ENCODE results near the gene CALN1. TPM values are rescaled to one million over a fixed set of nuclear protein-coding genes. Genes with fewer than 3 reads are reported as not detected.

Gene CALN1
- total and polyA plus RNA-seq, 2 of the 8 experiments (the other 6 are each of a cell fraction or from before 2014, with no cell fraction given), result 6.4 to 15.2 TPM

DNA sequence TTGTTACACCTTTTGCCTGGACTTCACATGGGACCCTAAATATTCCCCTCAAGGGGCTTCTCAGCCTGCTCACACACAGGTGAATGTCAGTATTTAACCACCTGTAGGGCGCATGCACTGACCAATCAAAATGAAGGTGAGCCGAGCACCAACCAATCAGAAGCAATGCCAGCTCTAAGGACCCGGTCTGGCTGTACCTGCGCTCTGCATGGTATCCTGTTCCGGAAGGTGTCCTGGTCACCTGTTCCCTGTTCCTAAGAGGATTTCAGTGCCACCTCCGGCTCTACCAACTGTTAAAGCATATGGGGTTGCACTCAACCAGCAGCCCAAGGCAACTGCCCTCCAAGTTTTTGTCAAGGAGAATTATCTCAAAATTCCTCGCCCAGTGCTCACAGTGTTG lies 18.4 kb upstream of the CALN1 start:
- Histone ChIP-seq H3K56ac (replicated peaks; ENCODE audit: insufficient read length, low read depth, low read length) (no peak overlapping the region), H4K20me1 (replicated peaks in 1 of 2; ENCODE audit: control insufficient read depth in 1 of 2, insufficient read depth in 2 of 2, low read length in 2 of 2) (no peaks in the 10 kb centered on the region), H3K9ac (replicated peaks in 1 of 4; ENCODE audit: extremely low read depth in 1 of 4, low read depth in 3 of 4, low read length in 3 of 4) (no peak overlapping the region), H2BK20ac (ENCODE audit: low read length) (no peak overlapping the region), H3K4me2 (ENCODE audit: insufficient read depth in 1 of 2, low read depth in 2 of 2, low read length in 2 of 2) (0 out of 4 replicates have a peak overlapping the region, but pooled peaks of 1 of the 2 experiments have one; percentile 28), H3K27ac (ENCODE audit: low read depth, low read length) (no peak overlapping the region), H3K27me3 (replicated peaks in 1 of 4; ENCODE audit: control insufficient read depth in 3 of 4, extremely low read depth in 1 of 4, insufficient read depth in 3 of 4, low read length in 3 of 4) (peaks cover 0 to 3% (median 0%) of the 10 kb centered on the region in 4 experiments; a peak in 1 of 7 replicates), H4K5ac (ENCODE audit: insufficient read length, low read depth, low read length) (no peak overlapping the region), H3K18ac (ENCODE audit: extremely low read depth, low read length) (no peak overlapping the region), H3K23me2 (ENCODE audit: low read depth, low read length) (no peaks in the 10 kb centered on the region), H2AFZ (ENCODE audit: low read length) (peak overlapping the region; percentile 78), H2BK5ac (ENCODE audit: low read depth, low read length) (no peak overlapping the region), H3K4me3 (ENCODE audit: extremely low read depth in 1 of 4, insufficient read depth in 2 of 4, low read depth in 3 of 4, low read length in 4 of 4) (no peak overlapping the region), H4K91ac (replicated peaks; ENCODE audit: insufficient read length, low read length) (no peak overlapping the region), H2AK5ac (ENCODE audit: low read depth, low read length) (no peak overlapping the region), H4K8ac (ENCODE audit: extremely low read depth, insufficient read depth, low read length) (no peak overlapping the region), H3K4me1 (replicated peaks in 1 of 4; ENCODE audit: control insufficient read depth in 3 of 4, insufficient read depth in 4 of 4, low read length in 3 of 4) (no peaks in the 10 kb centered on the region), H2BK12ac (ENCODE audit: low read depth, low read length) (no peak overlapping the region), H3K4ac (replicated peaks; ENCODE audit: insufficient read length, low read depth, low read length) (no peak overlapping the region), H3K36me3 (ENCODE audit: control insufficient read depth in 2 of 4, insufficient read depth in 4 of 4, low read length in 3 of 4) (no peaks in the 10 kb centered on the region), H2BK15ac (ENCODE audit: low read length) (no peak overlapping the region), H3K9me3 (ENCODE audit: insufficient read depth in 2 of 2, low read depth in 1 of 2, low read length in 1 of 2) (no peaks in the 10 kb centered on the region), H2BK120ac (replicated peaks; ENCODE audit: low read depth, low read length) (no peak overlapping the region), H3K79me1 (ENCODE audit: low read depth, low read length) (no peaks in the 10 kb centered on the region), H3K14ac (ENCODE audit: insufficient read length) (no peak overlapping the region), H3K79me2 (ENCODE audit: control insufficient read depth in 1 of 2, insufficient read depth in 2 of 2, low read length in 2 of 2) (no peaks in the 10 kb centered on the region), H3K23ac (ENCODE audit: insufficient read length) (no peak overlapping the region)
- DNase-seq (ENCODE audit: low read depth in 1 of 2, low spot score in 2 of 2), result peak; percentile 19 to 73
- peak; percentile 85 for FAIRE-seq
- WGBS, 2 experiments (ENCODE audit: extremely low coverage in 1 of 2, insufficient coverage in 1 of 2, insufficient read length in 1 of 2, insufficient replicate concordance in 2 of 2, low coverage in 1 of 2, low lambda C conversion rate in 2 of 2, missing lambda C conversion rate in 1 of 2), result 61% methylated on average over 7 of the region's 7 CpGs; no CpG with 5 or more reads in 1 of the 2 experiments
- ChIA-PET CTCF (ENCODE audit: partially characterized antibody) (interaction anchor here (0.7 to 1.2 kb wide), 3 partner anchors 10 to 97 kb away, joined by 4 read pairs; no protein-coding TSS in a partner anchor), POLR2A (ENCODE audit: partially characterized antibody) (interaction anchor here (0.6 kb wide), 2 partner anchors 11 to 26 kb away, joined by 3 read pairs; no protein-coding TSS in a partner anchor)
- TF ChIP-seq EP300 (IDR thresholded peaks at IDR 0.05; ENCODE audit: borderline replicate concordance in 1 of 2, low read depth in 2 of 2, low read length in 2 of 2) (no peak), JUN (IDR thresholded peaks at IDR 0.05; ENCODE audit: low read depth, low read length) (no peak), TAF1 (IDR thresholded peaks at IDR 0.05; ENCODE audit: low read depth, low read length) (no peak), CHD2 (IDR thresholded peaks at IDR 0.05; ENCODE audit: low read length) (peak; percentile 50; the same call in 1 of the 2 replicates), SP1 (IDR thresholded peaks at IDR 0.05; ENCODE audit: low read depth, low read length) (peak; percentile 93), SP2 (IDR thresholded peaks at IDR 0.05; ENCODE audit: low read length) (peak; percentile 29; the same call in 1 of the 2 replicates)

Data from H1 (cell line).